Tongue (tissue), 2 donors: ENCODE data around the gene CHST8. TPM values are rescaled to one million over a fixed set of nuclear protein-coding genes. Genes with fewer than 3 reads are reported as not detected.
A peak's percentile ranks its signal among the peaks of the same experiment; 100 is the strongest.

Experiments used
- DNase-seq: peaks from one replicate; pipeline ENCODE4 v3.0.0-alpha.2; 2015
- total RNA-seq: library from RNA; depleted of rRNA; stranded (reverse); fragments of >200 nt; gene quantifications from one replicate; pipeline ENCODE4 v1.2.3, GENCODE V29; 2014

Gene CHST8
- total RNA-seq, 1 donor from 2014 or later, result 0.41 TPM

GRCh38 chr19:33718651-33719254 is 97.0 kb downstream of the CHST8 start:
- no peak for DNase-seq

GRCh38 chr19:33719366-33720154 is 97.8 kb downstream of the CHST8 start:
- no peak for DNase-seq

- no peak for DNase-seq
Measured at GRCh38 chr19:33720155-33720493, 98.4 kb downstream of the CHST8 start.

GRCh38 chr19:33720691-33721682 is 99.2 kb downstream of the CHST8 start:
- DNase-seq, result no peak

- no peak for DNase-seq
Measured at GRCh38 chr19:33721735-33722297, 100.1 kb downstream of the CHST8 start.

- DNase-seq, result peak; percentile 7
Measured at GRCh38 chr19:33722456-33723239, 100.9 kb downstream of the CHST8 start.

GRCh38 chr19:33723512-33723911 is 101.8 kb downstream of the CHST8 start:
- DNase-seq, result no peak

GRCh38 chr19:33724021-33724720 is 102.4 kb downstream of the CHST8 start:
- DNase-seq, result peak; percentile 36

GRCh38 chr19:33724721-33725060 is 102.9 kb downstream of the CHST8 start:
- DNase-seq, result peak; percentile 44

- DNase-seq, result no peak
Measured at GRCh38 chr19:33725567-33725966, 103.8 kb downstream of the CHST8 start.

- no peak for DNase-seq
Measured at GRCh38 chr19:33726756-33727155, 105.0 kb downstream of the CHST8 start.

- peak; percentile 10 for DNase-seq
Measured at GRCh38 chr19:33727331-33727998, 105.7 kb downstream of the CHST8 start.

GRCh38 chr19:33728141-33728540 is 106.4 kb downstream of the CHST8 start:
- DNase-seq, result no peak

GRCh38 chr19:33730858-33731607 is 109.3 kb downstream of the CHST8 start:
- no peak for DNase-seq

- peak; percentile 60 for DNase-seq
Measured at GRCh38 chr19:33731881-33732280, 110.1 kb downstream of the CHST8 start.

- DNase-seq, result peak; percentile 77
Measured at GRCh38 chr19:33734913-33735312, 113.2 kb downstream of the CHST8 start.

- DNase-seq, result no peak
Measured at GRCh38 chr19:33736158-33736557, 114.4 kb downstream of the CHST8 start.

GRCh38 chr19:33736787-33737186 is 115.0 kb downstream of the CHST8 start:
- no peak for DNase-seq

GRCh38 chr19:33737681-33738371 is 116.1 kb downstream of the CHST8 start:
- no peak for DNase-seq
